Glutamatergic neuron (in vitro differentiated cells): ENCODE data around the gene B3GALNT2. TPM values are rescaled to one million over a fixed set of nuclear protein-coding genes. Genes with fewer than 3 reads are reported as not detected.

Experiments
- DNase-seq: peaks from one replicate; pipeline ENCODE4 v3.0.0; 2022
- H3K27ac Mint-ChIP-seq: one replicate; pipeline ENCODE4 v1.8.0; 2020; ENCODE audit warnings: mild to moderate bottlenecking, mixed read lengths, inconsistent platforms; ENCODE audit not compliant: unreplicated experiment
- H3K27me3 Mint-ChIP-seq: one replicate; pipeline ENCODE4 v1.8.0; 2020; ENCODE audit warnings: mild to moderate bottlenecking, moderate library complexity, mixed read lengths, inconsistent platforms; ENCODE audit not compliant: unreplicated experiment
- H3K36me3 Mint-ChIP-seq: one replicate; pipeline ENCODE4 v1.8.0; 2020; ENCODE audit warnings: mild to moderate bottlenecking, mixed read lengths, inconsistent platforms; ENCODE audit not compliant: unreplicated experiment
- H3K4me1 Mint-ChIP-seq: one replicate; pipeline ENCODE4 v1.8.0; 2020; ENCODE audit warnings: mild to moderate bottlenecking, low read depth, mixed read lengths, inconsistent platforms; ENCODE audit not compliant: unreplicated experiment
- H3K4me3 Mint-ChIP-seq: one replicate; pipeline ENCODE4 v1.8.0; 2020; ENCODE audit warnings: mild to moderate bottlenecking, mixed read lengths, inconsistent platforms; ENCODE audit not compliant: unreplicated experiment
- H3K9me3 Mint-ChIP-seq: one replicate; pipeline ENCODE4 v1.8.0; 2020; ENCODE audit warnings: mild to moderate bottlenecking, moderate library complexity, mixed read lengths, inconsistent platforms; ENCODE audit not compliant: unreplicated experiment
- CTCF ChIP-seq: fragments of 200-600 bp; sonication (generic); IDR thresholded peaks from one replicate; pipeline ENCODE4 v1.5.0; 2021; ENCODE audit not compliant: partially characterized antibody, unreplicated experiment
- total RNA-seq: library from RNA; stranded (reverse); fragmentation: NEBNext Ultra II Directional; extraction: Animal tissue kit (Norgen Biotek cat#: 25700); gene quantifications from one replicate; pipeline ENCODE4 v1.2.1, GENCODE V29; 2021; ENCODE audit not compliant: unreplicated experiment

B3GALNT2 gene
- total RNA-seq, 1 donor from 2014 or later = 12.3 TPM

GRCh38 chr1:235525314-235525713 is 21.1 kb upstream of the B3GALNT2 start:
- Mint-ChIP-seq H3K27ac (no peak overlapping the region), H3K4me3 (no peak overlapping the region), H3K27me3 (peaks cover 2% of the 10 kb centered on the region), H3K4me1 (no peaks in the 10 kb centered on the region), H3K36me3 (no peaks in the 10 kb centered on the region), H3K9me3 (no peaks in the 10 kb centered on the region)
- no peak for TF ChIP-seq CTCF
- no peak for DNase-seq

DNA sequence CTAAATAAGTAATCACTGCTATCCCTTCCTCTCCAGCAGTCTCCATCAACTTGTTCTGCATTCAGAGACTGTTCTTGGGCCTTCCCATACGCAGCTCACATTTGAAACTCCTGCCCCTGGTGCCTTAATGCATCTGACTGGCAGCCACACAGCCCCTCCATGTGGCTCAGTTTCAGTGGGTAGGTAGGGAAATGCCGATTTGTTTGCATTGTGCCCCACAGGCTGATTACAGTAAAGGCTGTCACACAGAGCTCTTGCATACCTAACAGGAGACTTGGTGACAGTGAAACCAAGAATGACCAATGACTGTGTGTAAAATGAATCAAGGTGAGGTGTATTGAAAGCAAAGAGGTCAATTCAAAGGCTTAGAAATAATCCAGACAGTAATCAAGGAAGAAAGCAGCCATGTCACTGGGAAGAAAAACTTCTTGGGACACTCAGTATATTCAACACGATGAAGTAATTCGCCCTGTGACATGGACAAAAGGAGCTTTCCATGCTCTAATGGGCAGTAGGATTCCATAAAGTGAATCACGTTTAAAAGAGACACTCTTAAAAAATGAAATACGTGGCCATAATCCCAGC is 12.7 kb upstream of the B3GALNT2 start:
- Mint-ChIP-seq H3K27me3 (no peaks in the 10 kb centered on the region), H3K27ac (no peak overlapping the region), H3K4me1 (peaks cover 3% of the 10 kb centered on the region), H3K36me3 (peaks cover 4% of the 10 kb centered on the region), H3K4me3 (no peak overlapping the region), H3K9me3 (no peaks in the 10 kb centered on the region)
- TF ChIP-seq CTCF = no peak
- no peak for DNase-seq

GRCh38 chr1:235515844-235516512 is 11.7 kb upstream of the B3GALNT2 start:
- DNase-seq = no peak

DNA sequence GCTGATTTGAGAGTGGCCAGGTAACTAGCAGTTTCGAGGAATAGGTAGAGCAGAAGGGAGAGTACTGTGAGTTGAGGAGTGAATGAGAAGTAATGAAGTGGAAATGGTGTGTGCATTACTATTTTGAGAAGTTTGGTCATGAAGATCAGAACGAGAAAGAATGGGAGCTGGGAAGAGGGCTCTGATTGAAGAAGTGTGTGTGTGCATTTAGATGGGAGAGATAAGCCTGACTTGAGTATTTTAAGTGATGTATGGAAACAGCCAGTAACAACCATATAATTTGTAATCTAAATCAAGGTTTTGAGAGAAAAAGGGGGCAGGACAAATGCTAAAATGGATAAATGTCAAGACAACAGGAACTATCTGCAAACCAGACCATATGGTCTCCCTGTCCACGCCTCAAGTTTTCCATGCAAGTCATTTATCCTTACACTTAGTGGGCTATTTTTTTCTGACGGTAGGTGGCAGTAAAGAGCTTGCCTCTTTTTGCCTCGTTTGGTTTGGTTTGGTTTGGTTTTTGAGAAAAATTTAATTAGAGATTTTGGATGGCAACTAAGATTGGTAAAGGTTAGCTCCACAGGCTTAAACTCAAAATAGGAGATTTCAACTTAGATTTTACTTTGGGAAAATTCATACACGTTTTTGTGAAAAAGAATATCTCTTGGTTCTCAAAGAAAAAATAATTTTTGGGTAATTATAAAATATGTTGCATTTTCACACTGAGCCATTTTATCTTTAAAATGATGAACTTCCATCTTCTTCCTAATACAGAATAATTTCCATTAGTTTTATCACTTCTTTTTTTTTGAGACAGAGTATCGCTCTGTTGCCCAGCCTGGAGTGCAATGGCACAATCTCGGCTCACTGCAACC is 9.5 kb upstream of the B3GALNT2 start:
- Mint-ChIP-seq H3K4me3 (no peak overlapping the region), H3K4me1 (peaks cover 3% of the 10 kb centered on the region), H3K36me3 (peaks cover 4% of the 10 kb centered on the region), H3K27ac (peak overlapping the region; percentile 0), H3K27me3 (no peaks in the 10 kb centered on the region), H3K9me3 (no peaks in the 10 kb centered on the region)
- no peak for DNase-seq
- peak; percentile 91 for TF ChIP-seq CTCF

More at GRCh38 chr1:235515844-235516512, 11.7 kb upstream of the B3GALNT2 start:
- Mint-ChIP-seq H3K36me3 (peaks cover 4% of the 10 kb centered on the region), H3K4me1 (peaks cover 3% of the 10 kb centered on the region), H3K27me3 (no peaks in the 10 kb centered on the region), H3K9me3 (no peaks in the 10 kb centered on the region), H3K4me3 (no peak overlapping the region), H3K27ac (no peak overlapping the region)
- TF ChIP-seq CTCF = no peak
